DOHH2 (cell line): ENCODE data around the gene IFITM10.

ENCODE experiments used
- H3F3A ChIP-seq: fragments of 200-600 bp; sonication (generic), shearing (Covaris generic); 2 replicates; pipeline ENCODE4 v1.6.0; 2016; ENCODE audit warnings: antibody characterized with exemption, mild to moderate bottlenecking; ENCODE audit not compliant: control insufficient read depth, insufficient read depth
- H3K27ac ChIP-seq: fragments of 200-600 bp; sonication (generic); 2 replicates; pipeline ENCODE4 v1.5.1; 2014; ENCODE audit warnings: low read depth, mild to moderate bottlenecking, low read length, moderate library complexity
- H3K27me3 ChIP-seq: fragments of 200-600 bp; sonication (generic); 2 replicates; pipeline ENCODE4 v1.6.1; 2014; ENCODE audit warnings: mild to moderate bottlenecking, low read length, mixed read lengths; ENCODE audit not compliant: control insufficient read depth
- H3K36me3 ChIP-seq: fragments of 200-600 bp; sonication (generic); 2 replicates; pipeline ENCODE4 v1.6.1; 2014; ENCODE audit warnings: mild to moderate bottlenecking, low read length, moderate library complexity, mixed read lengths; ENCODE audit not compliant: control insufficient read depth
- H3K4me1 ChIP-seq: fragments of 200-600 bp; sonication (generic); 2 replicates; pipeline ENCODE4 v1.6.1; 2014; ENCODE audit warnings: mild to moderate bottlenecking, low read length, mixed read lengths; ENCODE audit not compliant: control insufficient read depth
- H3K4me2 ChIP-seq: fragments of 200-600 bp; sonication (generic); 2 replicates; pipeline ENCODE4 v1.6.0; 2014; ENCODE audit warnings: mild to moderate bottlenecking, low read length, moderate library complexity
- H3K4me3 ChIP-seq: fragments of 200-600 bp; sonication (generic); 2 replicates; pipeline ENCODE4 v1.5.1; 2014; ENCODE audit warnings: mild to moderate bottlenecking, low read length, mixed read lengths
- H3K79me2 ChIP-seq: fragments of 200-600 bp; sonication (generic); 2 replicates; pipeline ENCODE4 v1.6.1; 2014; ENCODE audit warnings: mild to moderate bottlenecking, low read length, mixed read lengths; ENCODE audit not compliant: control insufficient read depth
- H3K9me2 ChIP-seq: fragments of 200-600 bp; sonication (generic); replicated peaks from 2 replicates; pipeline ENCODE4 v1.6.1; 2014; ENCODE audit warnings: mild to moderate bottlenecking, low read length, mixed read lengths; ENCODE audit not compliant: control insufficient read depth
- H3K9me3 ChIP-seq: fragments of 200-600 bp; sonication (generic); 2 replicates; pipeline ENCODE4 v1.6.1; 2014; ENCODE audit warnings: antibody characterized with exemption, low read length, mixed read lengths; ENCODE audit not compliant: control insufficient read depth, insufficient read depth
- H4K20me1 ChIP-seq: fragments of 200-600 bp; sonication (generic); 2 replicates; pipeline ENCODE4 v1.6.0; 2014; ENCODE audit warnings: low read depth, mild to moderate bottlenecking, antibody characterized with exemption, low read length, moderate library complexity; ENCODE audit not compliant: control insufficient read depth, insufficient read depth
- EZH2phosphoT487 ChIP-seq: fragments of 200-600 bp; sonication (generic); IDR thresholded peaks from 2 replicates; pipeline ENCODE4 v1.6.1; 2017; ENCODE audit warnings: borderline replicate concordance, mild to moderate bottlenecking, antibody characterized with exemption, low read length, moderate library complexity, mixed read lengths
- TF ChIP-seq, protein P1 (sequence below): fragments of 200-600 bp; sonication (generic); IDR thresholded peaks from one replicate; pipeline ENCODE4 v1.5.1; 2014; ENCODE audit warnings: antibody characterized with exemption, mild to moderate bottlenecking, low read depth, low read length; ENCODE audit not compliant: poor library complexity, severe bottlenecking

The IFITM10 gene

DNA sequence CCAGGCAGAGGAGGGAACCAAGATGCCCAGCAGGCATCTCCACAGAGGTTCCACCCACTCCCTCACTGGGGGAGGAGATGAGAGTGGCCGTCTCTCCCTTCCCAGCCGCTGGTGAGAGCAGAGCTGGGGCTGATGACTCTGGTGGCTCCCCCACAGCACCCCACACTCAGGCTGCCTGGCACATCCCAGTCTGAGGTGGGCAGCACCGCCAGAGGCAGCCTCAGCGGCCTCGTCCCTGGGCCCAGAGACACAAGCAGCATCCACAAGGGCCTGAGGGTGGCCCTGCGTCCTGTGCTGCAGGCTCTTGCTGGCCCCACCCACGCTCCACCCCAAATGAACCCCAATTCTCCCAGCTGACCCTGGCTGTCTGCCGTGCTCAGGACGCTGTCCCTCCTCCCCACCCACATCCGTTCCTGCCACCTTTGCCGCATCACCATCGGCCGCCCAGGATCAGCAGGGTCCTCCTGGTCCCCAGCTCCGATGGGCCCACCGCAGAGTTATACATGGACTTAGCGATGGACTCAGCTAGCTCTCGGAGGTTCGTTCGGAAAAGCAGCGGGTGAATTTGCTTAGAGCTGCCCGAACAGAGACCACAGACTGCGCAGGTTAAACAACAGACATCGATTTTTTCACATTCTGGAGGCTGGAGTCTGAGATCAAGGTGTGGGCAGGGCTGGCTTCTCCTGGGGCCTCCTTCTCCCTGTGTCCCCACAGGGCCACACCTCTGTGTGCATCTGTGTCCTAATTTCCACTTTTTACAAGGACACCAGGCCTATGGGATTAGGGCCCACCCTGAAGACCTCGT is 33.5 kb upstream of the IFITM10 start:
- Histone ChIP-seq H3K36me3 (no peaks in the 10 kb centered on the region), H3K4me3 (no peak overlapping the region), H3F3A (no peaks in the 10 kb centered on the region), H3K79me2 (no peaks in the 10 kb centered on the region), H4K20me1 (no peaks in the 10 kb centered on the region), H3K9me3 (no peaks in the 10 kb centered on the region), H3K9me2 (no peaks in the 10 kb centered on the region), H3K4me1 (no peaks in the 10 kb centered on the region), H3K4me2 (no peak overlapping the region), H3K27ac (no peak overlapping the region), H3K27me3 (peaks cover 4% of the 10 kb centered on the region; the same call in 1 of the 2 replicates)
- TF ChIP-seq EZH2phosphoT487: no peak
- TF ChIP-seq, protein P1, sequence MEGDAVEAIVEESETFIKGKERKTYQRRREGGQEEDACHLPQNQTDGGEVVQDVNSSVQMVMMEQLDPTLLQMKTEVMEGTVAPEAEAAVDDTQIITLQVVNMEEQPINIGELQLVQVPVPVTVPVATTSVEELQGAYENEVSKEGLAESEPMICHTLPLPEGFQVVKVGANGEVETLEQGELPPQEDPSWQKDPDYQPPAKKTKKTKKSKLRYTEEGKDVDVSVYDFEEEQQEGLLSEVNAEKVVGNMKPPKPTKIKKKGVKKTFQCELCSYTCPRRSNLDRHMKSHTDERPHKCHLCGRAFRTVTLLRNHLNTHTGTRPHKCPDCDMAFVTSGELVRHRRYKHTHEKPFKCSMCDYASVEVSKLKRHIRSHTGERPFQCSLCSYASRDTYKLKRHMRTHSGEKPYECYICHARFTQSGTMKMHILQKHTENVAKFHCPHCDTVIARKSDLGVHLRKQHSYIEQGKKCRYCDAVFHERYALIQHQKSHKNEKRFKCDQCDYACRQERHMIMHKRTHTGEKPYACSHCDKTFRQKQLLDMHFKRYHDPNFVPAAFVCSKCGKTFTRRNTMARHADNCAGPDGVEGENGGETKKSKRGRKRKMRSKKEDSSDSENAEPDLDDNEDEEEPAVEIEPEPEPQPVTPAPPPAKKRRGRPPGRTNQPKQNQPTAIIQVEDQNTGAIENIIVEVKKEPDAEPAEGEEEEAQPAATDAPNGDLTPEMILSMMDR: no peak

DNA sequence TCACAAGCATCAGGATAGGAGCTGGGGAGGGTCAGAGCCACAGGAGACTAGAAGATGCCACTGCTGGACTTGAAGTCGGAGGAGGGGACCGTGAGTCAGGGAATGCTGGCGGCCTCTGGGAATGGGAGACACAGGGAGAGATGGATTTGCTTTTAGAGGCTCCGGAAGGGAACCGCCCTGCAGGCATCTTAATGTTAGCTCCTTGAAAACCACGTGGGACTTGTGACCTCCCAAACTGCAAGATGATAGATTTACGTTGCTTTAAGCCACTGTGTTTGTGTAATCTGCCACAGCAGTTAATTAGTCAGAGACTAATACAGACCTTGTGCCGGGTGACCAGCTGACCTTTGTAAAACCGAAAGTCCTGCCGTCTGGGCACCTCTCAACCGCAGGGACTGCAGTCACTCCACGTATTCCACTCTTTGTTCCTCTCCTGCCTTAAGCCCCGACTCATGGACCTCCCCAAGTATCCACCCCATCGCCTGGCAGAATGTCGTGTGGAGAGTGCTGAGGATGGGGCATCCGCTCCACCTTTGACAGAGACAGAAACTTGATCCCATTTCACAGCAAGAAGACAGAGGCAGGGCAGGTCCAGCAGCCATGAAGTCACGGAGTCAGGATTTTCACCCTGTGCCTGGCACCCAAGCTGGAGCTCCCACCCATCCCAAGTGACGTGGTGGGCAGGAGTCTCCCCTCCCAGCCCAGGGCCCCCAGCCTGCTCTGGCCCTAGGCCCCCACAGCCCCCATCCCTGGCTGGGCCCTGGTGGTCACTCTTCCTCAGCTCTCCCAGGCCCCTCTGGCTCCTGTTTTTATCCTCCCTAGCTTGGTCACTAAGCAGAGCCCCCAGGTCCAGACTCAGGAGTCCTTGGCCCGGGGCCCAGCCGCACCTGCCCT is 32.7 kb upstream of the IFITM10 start:
- H3F3A ChIP-seq: no peaks in the 10 kb centered on the region
- no peaks in the 10 kb centered on the region for H3K79me2 ChIP-seq
- H3K9me2 ChIP-seq: no peaks in the 10 kb centered on the region
- no peaks in the 10 kb centered on the region for H3K36me3 ChIP-seq
- H4K20me1 ChIP-seq: no peaks in the 10 kb centered on the region
- H3K4me2 ChIP-seq: no peak overlapping the region
- H3K4me1 ChIP-seq: no peaks in the 10 kb centered on the region
- H3K27ac ChIP-seq: no peak overlapping the region
- no peak overlapping the region for H3K4me3 ChIP-seq
- no peak for TF ChIP-seq EZH2phosphoT487
- TF ChIP-seq, protein P1: no peak
- H3K9me3 ChIP-seq: no peaks in the 10 kb centered on the region
- H3K27me3 ChIP-seq: peaks cover 4% of the 10 kb centered on the region; the same call in 1 of the 2 replicates

DNA sequence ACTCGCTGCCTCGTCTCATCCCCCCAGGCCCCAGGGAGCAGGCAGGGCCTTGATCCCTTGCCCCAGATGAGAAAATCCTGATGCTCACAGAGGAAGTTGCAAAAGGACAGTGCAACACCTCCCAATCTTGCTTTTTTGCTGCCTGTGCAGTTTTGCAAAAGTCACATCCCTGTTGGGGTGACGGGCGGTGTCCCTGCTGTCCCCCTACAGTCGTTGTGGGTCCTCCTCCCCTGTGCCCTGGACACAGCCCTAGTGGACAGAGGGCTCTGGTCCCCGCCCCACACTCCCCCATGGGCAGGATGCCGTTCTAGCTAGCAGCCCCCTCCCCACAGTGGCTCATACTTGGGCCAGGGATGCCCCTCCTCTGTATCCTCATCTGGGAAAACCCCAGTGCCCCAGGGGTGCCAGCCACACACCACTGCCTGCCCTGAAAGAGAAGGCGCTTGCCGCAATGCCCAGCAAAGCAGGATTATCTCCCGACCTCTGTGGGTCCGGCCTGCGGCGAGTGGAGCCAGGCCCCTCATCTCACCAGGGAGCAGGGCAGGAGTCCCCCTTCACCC is 31.7 kb upstream of the IFITM10 start:
- H3K36me3 ChIP-seq: no peaks in the 10 kb centered on the region
- no peak overlapping the region for H3K27ac ChIP-seq
- TF ChIP-seq, protein P1: no peak
- TF ChIP-seq EZH2phosphoT487: no peak
- H3K4me2 ChIP-seq: no peak overlapping the region
- H4K20me1 ChIP-seq: no peaks in the 10 kb centered on the region
- H3K79me2 ChIP-seq: no peaks in the 10 kb centered on the region
- H3K9me2 ChIP-seq: no peaks in the 10 kb centered on the region
- peaks cover 4% of the 10 kb centered on the region; the same call in 1 of the 2 replicates for H3K27me3 ChIP-seq
- H3K9me3 ChIP-seq: no peaks in the 10 kb centered on the region
- no peak overlapping the region for H3K4me3 ChIP-seq
- H3K4me1 ChIP-seq: no peaks in the 10 kb centered on the region
- no peaks in the 10 kb centered on the region for H3F3A ChIP-seq
